GM19467 (cell line): Measurements from ENCODE around the gene C3orf52.
A peak's percentile ranks its signal among the peaks of the same experiment; 100 is the strongest.

Source experiments
- ATAC-seq: cut with Tn5 transposase; IDR thresholded peaks from one replicate; pipeline ENCODE4 v1.9.1; 2021; ENCODE audit warnings: mild to moderate bottlenecking, moderate library complexity; ENCODE audit not compliant: unreplicated experiment

C3orf52 gene

GRCh38 chr3:112085735-112086075, 484 bp upstream of the C3orf52 start:
- ATAC-seq, result no peak

GRCh38 chr3:112086875-112087524, 811 bp downstream of the C3orf52 start:
- no peak for ATAC-seq

DNA sequence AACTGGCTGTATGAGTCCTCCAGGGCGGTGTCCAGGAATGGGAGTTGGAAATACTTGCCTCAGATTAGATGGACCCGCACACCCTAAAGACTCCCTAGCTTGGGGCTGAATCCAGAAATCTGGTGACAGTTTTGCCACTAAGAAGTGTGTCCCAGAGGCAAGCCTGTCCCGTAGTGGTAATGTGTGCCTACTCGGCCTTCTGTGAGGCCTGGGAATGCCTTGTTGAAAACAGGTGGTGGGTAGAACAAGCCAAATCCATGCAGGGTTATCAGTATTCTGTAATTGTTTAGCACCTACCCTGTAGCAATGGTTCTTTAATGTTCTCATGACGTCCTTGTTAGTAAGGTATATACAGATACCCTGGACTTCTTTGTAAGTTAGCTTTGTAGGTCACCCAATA, 1.6 kb downstream of the C3orf52 start:
- no peak for ATAC-seq

DNA sequence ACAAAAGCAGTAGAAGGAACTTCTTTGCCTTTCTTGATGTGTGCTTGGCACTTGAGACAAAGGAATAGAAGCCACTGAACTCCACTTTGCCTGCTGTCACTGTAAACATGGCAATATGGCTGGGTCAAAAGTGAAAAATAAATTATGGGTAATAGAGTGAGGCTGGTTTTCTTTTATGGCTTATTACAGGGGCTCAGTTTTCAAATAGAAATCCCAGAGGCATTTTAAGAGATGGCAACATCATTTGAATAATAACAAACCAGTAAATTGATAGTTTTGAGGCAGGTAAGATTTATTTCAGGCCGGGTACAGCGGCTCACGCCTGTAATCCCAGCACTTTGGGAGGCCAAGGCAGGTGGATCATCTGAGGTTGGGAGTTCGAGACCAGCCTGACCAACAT, 2.8 kb downstream of the C3orf52 start:
- ATAC-seq, result no peak

GRCh38 chr3:112089956-112090886, 4.0 kb downstream of the C3orf52 start:
- ATAC-seq, result no peak

DNA sequence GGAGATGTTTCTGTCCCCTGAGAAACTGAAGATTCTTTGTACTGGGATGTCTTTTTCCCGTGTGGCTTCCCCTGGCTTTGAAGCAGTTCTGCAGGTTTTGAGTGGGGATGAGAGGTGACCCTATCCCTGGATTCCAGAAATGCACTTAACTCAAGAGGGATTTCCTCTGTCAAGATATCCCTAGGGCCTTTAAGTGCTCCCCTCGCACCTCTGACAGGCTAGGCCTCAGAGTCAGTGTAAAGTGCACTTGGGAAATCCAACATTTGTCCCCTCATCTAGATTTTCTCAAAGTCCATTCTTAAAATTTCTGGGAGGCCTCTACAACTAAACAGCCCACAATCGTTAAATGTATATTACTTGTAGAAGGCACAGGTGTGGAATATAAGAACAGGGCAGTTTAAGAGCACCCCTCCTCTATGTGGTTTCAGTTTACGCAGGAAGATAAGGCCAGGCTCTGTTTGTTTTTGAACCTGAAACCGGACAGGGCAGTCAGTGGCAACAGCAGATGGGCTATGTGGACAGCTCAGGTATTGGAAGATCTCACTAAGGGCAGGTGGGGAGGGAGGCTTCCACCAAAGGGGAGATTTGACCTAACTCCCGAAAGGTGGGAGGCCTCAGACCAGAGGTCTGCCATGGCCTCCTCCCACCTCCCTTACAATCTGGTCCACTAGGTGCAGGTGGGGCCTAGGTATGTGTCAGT, 4.8 kb downstream of the C3orf52 start:
- ATAC-seq, result no peak

DNA sequence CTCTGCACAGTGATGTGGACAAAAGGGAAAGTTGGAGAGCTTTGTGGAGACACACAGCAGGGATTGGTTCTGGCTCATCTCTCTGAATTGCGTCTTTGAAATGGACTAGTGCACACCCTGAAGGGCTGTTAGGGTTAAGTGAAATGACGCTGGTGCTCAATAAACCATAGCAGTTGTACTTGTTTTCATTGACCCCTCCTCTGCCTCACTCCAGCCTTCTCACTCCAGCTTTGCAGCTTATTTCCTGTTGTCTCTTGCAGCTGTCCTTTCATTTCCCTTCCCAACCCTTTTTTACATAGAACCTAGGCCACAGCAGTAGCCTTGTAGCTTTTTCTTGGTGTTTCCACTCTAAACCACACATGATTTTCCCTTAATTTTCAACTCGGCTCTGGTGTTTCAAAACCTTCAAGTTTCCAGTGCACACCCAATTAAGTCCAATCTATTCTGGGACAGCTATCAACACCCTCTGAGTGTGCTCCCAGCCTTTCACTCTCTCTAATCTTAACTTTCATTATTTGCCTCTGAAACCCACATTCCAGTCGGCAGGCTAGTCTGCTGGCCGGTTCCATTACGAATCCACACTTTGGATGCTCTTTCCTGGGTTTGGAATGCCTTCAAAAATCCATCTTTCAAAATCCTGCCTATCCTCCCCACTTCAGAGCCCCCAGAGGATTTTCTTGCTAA, 6.4 kb downstream of the C3orf52 start:
- no peak for ATAC-seq

GRCh38 chr3:112093180-112093522, 7.0 kb downstream of the C3orf52 start:
- no peak for ATAC-seq

DNA sequence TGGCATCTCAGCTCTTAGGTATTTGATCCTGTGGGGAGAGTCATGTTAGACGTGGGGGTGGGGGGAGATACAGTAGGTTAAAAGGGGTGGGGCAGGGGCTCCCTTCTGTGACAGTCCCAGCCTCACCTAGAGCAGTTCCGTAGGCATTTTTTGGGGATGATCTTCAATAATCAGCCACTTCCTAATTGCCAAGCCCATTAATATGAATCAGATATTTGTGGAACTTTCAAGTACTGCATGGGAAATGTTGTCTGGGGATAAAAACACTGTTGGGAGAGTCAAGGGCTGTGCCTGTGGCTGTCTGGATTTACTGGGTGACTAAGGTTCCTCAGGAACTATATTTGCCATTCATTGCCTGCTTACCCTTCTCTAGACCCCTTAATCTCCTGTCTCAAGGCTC, 9.5 kb downstream of the C3orf52 start:
- ATAC-seq, result no peak

GRCh38 chr3:112096176-112096575, 10.0 kb downstream of the C3orf52 start:
- no peak for ATAC-seq

DNA sequence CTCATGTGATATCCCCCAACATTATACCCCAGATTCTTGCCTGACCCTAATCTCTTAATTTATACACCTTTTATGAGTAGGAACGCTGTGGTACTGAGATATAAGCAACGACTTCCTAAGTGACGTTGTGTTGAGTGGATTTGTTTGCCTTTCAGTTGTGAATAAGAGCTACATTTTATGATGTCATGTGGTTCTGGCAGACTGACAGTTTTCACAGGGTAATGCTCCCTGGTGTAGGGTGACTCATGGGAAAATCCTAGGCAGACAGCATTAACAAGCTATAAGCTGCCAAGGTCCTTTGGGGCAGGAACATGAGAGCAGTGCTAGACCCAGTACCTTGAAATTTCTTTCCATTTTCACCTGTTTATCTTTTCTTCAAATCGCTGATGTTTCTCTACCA, 11.2 kb downstream of the C3orf52 start:
- ATAC-seq, result no peak

DNA sequence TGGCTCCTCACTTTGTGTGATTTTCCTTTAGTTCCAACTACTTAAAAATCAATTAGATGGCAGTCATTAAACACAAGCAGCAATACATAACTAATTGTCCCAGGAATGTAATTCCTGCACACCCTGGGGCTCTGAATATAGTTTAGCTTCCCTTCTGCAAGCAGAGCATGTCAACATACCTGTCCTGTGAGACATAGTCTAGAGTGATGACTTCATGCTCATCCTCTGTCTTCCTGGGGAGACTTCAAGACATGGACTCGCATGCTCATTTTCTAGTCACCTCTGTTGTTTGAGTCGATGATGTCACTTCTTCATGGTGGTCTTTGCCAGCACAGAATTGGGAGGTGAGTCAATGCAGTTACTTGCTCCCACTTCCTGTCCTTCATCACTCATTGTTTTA, 15.7 kb downstream of the C3orf52 start:
- no peak for ATAC-seq

GRCh38 chr3:112104774-112105173, 18.6 kb downstream of the C3orf52 start:
- no peak for ATAC-seq

DNA sequence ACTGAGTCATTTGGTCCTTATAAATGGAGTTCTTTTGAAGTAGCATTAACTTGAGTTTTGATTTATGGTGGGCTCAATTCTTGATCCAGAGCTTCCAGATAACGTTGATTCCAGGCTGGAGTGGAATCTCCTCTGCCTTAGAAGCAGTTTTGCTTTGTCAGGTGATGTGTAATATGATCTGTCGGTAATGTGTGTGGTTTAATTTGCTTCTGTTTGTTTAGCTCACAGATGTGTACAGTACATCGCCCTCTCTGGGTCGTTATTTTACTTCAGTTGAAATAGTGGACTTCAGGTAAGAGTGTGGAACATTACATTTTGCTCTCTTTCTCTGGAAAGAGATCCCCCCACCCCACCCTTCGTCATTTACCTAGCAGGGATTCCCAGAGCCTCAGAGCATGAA, 23.1 kb downstream of the C3orf52 start:
- ATAC-seq, result no peak

DNA sequence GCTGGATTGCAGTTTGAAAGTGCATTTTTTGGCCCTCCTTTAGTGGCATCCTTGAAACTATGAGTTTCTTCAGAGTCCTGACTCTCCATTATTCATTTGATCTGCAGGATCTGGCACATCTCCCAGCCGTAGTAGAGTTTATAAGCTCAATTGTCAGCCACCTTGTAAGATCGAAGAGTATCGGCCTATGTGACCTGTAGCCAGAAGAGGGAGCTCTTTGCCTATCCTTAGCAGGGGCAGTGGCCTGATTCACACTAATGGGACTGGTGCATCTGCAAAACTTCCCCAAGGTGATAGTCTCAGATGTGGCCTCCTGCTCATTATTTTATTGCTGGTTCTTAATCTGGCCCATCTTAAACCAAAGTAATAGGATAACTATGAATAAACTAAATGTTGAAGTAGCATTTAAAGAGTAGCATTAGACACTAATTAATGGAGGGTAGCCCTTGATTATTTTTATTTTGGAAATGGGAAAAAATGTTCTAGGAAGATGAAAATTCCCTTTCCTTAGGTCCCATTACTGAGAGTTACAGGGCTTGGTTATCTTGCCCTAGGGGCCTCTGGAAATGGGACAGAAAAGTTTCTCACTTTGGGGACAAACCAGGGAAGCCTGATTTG, 25.7 kb downstream of the C3orf52 start:
- peak; percentile 71 for ATAC-seq

GRCh38 chr3:112114576-112115160, 28.5 kb downstream of the C3orf52 start:
- no peak for ATAC-seq

DNA sequence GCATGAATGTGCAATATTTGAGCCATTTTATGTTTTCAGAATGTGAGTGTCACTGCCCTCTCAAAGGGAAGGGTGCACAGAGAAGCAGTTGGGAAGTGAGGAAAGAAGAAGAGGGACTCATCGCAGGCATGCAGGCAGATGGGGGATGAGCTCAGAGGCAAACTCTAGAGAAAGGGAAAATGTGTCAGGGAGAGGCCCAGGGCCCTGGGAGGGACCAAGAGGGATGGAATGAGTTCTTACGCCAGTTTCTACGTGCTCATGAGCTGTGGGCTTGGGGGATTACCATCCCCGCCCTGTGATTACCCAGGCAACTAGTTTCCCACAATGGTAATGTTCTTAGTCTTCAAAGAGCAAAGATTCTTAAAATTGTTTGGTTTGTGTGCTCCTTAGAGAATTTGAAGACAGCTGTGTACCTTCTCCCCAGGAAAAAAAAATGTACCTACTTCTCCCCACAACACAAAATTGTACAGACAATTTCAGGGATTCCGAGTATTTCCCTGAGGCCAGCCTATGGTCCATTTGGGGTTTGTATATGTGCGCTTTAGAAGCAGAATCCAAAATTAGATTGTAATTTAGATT, 29.1 kb downstream of the C3orf52 start:
- no peak for ATAC-seq

DNA sequence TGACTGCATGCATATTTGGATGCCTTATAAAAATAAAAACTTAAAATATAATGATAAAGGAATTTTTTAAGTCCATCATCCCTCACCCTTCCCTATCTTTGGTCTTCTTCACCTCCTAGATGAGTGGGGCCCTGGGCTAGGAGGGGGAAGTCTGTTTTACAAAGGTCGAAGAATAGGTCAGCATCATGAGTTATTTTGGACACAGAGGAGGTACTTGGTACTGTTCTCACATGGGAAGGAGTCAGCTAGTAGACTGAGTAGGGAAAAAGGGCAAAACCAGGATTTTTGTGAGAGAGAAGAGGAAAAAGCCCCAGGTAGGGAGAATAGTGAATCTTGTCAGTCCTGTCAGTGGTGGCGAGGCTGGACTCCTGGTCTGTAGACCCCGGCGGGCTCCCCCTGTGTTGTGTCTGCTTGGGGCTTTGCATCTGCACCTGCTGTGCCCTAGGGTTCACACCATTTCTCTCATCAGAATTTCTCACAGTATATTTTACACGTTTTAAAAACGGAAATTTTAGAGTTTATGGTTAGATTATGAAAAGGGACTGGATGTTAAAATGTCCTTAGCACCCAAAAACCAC, 29.7 kb downstream of the C3orf52 start:
- no peak for ATAC-seq

GRCh38 chr3:112116748-112117186, 30.6 kb downstream of the C3orf52 start:
- no peak for ATAC-seq

DNA sequence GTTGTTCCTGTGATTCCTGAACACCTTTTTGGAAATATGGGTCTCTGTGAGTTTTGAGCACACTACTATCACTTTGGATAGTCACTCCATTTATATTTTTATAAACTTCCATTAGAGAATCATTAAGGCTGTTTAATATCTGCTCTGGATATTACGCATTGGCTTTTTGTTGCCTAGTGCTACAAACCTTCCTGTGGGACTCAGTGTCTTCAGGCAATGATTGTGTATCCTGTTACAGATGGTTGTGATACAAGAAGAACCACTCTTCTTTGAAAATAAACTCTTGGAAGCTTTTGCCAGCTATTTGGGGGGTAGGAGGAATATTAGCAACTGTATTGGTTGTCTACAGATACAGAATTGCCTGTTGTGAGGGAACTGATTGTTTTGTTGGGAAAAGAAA, 31.2 kb downstream of the C3orf52 start:
- no peak for ATAC-seq
